T-helper 2 cell treated with Interferon-gamma antibody and Interleukin-4, amounts not matched to agents 100 ng/mL and 5 ng/mL, for 36 hours (primary cell): ENCODE data around the gene CASQ1. TPM values are rescaled to one million over a fixed set of nuclear protein-coding genes. Genes with fewer than 3 reads are reported as not detected.

Experiments used
- intact Hi-C: fragments of 100-400 bp; cut with micrococcal nuclease; formaldehyde crosslinking; loops from one replicate; pipeline ENCODE4 v1.15.1; 2023
- total RNA-seq: library from RNA; stranded (reverse); gene quantifications from 2 replicates; pipeline ENCODE4 v1.2.3, GENCODE V29; 2022

Gene CASQ1
- total RNA-seq, 1 donor from 2014 or later = 0.11 TPM

DNA sequence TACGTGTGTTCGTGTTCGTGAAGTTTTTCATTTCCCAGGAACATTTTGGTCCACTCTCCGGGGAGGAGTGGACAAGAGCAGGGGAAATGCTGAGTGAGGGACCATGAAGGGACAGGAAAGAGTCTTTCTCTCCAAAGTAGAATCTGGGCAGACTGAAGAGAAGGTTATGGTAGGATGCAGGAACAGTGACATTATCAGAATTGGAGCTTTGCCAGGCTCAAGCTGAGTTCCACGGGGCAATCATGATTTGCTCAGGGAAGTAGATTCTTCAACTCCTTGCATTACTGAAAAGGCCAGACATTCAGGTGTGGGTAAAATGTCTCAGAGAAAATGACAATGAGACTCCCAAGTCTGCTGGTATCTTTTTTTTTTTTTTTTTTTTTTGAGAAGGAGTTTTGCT lies 22.4 kb upstream of the CASQ1 start:
- intact Hi-C loops = no loop called here

DNA sequence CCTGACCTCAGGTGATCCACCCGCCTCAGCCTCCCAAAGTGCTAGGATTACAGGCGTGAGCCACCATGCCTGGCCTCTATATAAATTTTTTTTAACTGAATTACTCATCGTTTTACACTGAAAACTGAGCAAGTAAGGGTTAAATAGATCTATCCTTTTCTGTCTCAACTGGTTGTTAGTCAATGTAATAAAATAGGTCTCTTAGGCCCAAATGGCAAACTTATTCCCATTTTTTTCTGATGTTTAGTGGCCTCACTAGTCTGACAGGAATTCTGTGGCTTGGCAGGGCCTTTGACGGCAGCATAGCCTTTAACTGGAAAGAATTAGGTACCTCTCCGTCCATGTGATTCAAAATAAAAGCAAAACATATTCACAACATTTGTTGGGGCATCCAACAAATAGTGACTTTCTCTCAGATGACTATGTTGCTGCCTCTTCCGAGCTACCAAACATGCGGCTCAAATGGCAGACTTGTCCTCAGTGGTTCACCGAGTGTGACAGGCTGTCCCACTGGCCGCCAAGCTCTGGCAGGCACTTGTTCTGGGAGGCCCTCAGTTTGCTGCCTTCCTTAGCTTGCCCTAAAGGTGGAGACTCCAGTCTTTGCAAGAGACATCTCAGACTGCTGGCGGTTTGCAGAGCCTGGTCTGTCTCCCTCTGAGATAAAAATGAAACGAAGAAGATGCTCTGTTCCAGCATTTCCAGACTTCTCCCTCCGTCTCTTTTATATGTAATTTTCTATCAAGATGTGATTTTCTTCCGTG lies 21.6 kb upstream of the CASQ1 start:
- intact Hi-C loops = no loop called here

DNA sequence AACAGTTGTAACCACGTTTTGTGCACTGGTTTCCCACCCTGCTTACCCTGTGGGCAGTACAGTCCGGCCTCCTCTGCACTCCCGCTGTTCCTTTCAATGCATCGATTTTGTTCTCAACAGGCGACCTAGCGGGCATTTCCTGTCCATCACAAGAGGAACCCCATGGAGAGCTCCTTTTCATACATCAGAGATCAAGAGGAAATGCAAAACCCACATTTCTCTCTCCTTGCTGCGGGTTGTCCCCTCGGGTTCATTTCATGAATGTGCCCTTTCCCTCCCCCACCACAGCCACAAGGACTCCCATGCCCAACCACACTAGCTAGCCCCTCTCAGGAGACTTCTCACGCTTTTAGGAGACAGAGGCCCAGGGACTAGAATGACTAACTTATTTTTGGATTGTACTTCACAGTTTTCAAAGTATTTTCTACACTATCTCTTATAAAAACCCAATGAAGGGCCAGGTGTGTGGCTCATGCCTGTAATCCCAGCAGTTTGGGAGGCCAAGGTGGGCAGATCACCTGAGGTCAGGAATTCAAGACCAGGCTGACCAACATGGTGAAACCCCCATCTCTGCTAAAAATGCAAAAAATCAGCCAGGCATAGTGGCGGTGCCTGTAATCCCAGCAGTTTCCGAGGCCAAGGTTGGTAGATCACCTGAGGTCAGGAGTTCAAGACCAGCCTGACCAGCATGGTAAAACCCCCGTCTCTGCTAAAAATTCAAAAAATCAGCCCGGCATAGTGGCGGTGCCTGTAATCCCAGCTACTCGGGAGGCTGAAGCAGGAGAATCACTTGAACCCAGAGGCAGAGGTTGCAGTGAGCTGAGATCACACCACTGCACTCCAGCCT lies 20.6 kb upstream of the CASQ1 start:
- intact Hi-C loops = no loop called here

DNA sequence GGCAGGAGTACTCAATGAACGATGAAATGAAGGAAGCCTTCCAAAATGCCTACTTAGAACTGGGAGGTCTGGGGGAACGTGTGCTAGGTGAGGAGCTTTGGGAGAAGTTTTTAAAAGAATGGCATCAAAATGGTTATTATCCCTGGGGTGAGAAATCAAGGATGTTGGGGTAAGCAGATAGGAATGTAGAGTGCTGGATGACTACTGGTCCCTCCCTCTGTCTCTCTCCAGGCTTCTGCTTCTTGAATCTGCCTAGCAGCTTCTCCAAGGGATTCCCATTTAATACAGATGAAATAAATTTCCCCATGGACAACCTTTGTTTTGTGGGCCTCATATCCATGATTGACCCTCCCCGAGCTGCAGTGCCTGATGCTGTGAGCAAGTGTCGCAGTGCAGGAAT lies 19.0 kb upstream of the CASQ1 start:
- intact Hi-C loops = no loop called here

DNA sequence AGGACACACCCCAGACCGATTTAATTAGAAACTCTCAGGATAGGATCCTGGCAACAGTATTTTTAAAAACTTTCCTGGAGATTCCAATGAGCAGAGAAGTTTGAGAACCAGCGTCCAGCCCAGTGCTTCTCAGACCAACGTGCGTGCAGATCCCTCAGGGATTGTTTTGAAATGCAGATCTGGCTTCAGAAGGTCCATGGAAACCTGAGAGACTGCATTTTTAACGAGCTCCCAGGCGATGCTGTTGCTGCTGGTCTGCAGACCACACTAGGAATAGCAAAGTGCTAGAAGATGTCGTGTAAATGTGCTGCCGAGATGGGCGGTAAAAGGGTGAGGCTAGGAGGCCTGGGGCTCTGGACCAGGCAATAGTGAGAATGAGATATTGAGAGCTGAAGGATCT lies 18.4 kb upstream of the CASQ1 start:
- intact Hi-C loops = no loop called here

DNA sequence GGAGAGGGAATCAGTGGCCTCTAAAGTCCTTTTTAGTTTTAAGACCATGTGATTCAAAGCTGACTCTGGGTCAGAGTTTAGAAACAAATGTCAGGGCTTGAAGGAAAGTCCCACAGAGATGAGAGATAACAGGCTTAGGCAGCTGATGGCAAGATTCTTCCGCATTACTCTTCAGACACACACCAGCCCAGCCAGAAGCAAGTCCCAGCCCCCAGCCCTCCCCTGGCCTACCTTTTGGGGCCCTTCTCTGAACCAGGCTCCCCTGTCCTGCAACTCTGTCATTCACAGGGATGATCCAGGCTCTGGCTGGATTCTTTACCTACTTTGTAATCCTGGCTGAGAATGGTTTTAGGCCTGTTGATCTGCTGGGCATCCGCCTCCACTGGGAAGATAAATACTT lies 13.1 kb upstream of the CASQ1 start:
- intact Hi-C loops = no loop called here

DNA sequence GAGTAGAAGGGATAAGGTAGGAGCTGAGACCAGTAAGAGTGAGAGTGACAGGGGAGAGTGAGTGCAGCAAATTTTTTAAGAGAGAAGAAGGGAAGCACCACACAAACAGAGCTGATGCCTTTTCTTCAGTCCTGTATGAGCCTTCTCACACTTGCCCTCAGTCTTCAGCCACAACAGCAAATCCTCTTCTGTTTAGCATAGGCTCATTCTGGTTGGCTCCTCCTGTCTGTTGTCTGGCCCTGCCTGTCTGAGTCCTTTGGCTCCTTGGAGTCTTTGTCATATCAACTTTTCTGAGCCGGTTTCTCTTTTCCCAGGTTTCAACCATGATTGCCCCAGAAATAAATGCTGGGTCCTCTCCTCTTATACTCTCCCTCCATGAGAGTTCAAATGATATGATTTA lies 12.7 kb upstream of the CASQ1 start:
- intact Hi-C loops = no loop called here

DNA sequence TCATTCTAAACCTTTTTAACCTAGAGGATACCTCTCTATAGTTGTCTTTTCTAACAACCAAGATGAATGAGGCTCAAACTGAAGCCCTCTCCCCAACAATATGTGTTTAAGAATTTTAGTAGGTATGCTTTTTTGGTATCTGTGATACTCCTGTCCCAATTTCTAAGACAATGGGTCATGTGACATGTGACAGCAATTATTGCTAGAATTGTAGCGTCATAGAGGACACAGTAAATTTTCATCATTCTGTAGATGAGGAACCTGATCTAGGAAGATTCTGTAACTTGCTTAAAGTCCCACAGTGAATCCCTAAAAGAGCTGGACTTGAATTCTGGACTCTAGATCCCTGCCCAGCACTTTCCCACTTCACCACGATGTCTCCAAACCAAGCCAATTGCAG lies 11.6 kb upstream of the CASQ1 start:
- intact Hi-C loops = no loop called here

DNA sequence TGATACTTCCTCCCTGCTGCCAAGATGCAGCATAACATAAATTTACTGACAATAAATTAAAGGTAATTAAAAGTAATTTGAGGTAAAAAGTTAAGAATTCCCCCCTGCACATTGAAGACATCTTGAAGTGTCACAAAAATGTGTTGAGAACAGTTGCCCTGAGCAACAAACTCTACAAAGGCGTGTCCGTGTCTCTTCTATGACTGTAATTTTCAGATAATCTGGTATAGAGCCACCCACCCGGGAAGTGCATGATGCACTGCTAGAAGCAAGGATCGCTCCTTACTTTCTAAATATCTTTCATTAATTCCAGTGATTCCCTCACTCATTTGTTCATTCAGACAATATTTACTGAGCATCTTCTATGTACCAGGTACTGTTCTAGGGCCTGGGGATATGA lies 11.0 kb upstream of the CASQ1 start:
- intact Hi-C loops = no loop called here

DNA sequence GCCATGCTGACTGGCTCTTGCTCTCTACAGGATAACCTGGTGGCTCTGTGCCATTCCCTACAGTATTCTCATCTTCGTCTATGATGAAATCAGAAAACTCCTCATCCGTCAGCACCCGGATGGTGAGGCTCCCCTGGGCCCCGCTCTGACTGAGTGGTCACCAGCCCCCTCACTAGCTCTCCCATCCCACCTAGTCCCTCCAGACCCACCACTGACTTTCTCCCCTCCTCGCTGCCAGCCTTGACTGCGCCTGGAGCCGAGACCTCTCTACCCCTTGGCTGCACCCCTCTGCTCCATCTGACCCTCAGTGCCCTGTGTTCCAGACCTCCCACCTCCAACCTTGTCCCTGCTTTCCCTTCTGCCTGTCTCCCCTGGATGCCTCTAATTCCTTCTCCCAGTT lies 4.1 kb upstream of the CASQ1 start:
- intact Hi-C loops = no loop called here

DNA sequence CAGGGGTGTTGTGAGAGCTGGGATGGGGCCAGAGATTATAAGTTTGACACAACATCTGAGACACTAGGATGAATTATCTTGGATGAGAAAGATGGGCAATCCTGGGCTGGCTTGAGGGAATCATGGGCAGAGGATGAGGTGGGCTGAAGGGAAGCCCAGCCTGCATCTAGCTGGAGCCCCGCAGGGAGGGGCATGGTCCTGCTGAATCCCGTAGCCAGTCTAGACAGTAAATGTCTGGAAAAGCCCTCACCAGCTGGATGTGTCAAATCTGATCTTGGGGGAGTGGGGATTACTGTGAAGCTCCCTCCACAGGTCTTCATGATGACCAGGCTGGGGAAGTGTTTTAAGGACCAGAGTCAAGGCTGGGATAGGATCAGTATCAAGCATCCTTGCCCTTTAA lies 3.6 kb upstream of the CASQ1 start:
- intact Hi-C loops = no loop called here

DNA sequence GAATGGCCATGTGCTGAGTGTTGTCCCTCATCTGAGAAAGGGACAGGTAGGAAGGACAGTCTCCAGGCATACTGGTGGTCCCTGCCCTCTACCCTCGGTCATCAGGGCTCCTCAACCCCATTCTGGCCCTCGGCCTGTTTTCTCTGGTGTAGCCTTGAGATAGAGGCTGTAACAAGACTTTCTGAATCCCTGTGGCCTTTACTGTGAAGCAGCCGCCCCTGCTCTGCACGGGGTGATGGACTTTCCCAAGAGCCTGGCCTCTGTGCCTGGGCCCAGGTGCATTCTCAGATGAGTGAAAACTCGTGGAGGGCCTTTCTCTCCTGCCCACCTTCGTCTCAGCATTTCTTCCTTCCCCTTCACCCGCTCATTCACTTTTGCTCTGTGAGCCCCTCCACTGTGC lies 3.0 kb upstream of the CASQ1 start:
- intact Hi-C loops = no loop called here

DNA sequence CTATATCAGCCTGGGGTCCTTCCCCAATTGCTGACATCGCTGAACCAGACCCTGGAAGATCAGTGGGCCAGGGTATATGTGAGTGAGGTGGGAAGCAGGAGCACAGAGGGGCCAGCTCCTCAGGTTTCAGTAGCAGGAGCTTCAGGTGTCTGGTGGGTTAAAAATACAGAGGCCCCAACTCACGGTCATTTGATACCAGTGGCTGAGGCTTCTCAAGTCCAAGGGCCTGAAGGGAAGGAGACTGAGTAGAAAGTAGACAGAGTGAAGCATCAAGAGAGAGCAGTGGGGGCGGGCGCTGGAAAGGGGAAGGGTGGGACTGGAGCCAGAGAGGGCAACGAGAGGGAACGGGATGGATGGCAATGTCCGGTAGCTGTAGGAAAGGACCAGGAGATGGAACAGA lies 2.0 kb upstream of the CASQ1 start:
- intact Hi-C loops = no loop called here

DNA sequence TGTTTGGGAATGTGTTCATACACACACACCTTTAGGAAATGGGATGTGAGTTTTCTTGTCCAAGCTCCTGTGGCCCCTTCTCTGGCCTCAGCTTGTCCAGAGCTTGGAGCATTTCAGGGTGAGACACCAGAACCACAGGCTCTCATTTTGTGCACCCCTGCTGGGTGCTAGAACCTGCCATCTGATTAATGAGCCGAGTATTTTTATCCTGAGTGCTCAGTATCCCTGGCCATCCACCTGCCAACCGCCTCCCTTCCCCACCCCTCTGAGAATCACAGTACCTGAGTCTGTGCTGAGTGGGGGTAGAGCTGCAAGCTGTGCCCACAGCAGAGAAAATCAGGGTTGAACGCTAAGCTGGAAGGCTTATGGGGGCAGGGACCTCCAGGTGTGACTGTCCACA lies 1.4 kb downstream of the CASQ1 start:
- intact Hi-C loops = loop anchor here (2.0 to 5.0 kb wide), 3 partner anchors 61 to 415 kb away; no protein-coding TSS in a partner anchor

DNA sequence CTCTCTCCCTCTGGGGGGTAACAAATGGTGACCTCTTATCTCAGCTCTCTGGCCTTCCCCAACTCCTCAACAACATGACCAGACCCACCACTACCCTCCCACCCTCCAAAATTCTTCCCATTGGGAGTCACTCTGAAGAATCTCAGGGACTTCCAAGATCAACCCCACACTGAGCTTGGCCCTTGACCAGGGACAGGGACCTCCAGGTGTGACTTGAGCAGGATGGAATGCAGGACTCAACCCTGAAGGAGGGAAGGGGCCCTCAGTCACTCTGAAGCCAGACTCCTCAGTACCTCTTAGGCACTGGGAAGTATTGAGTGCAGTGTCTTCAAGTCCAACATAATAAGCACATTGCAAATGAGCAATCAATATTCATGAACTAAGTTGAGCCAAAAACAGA lies 1.9 kb downstream of the CASQ1 start:
- intact Hi-C loops = loop anchor here (2.0 to 5.0 kb wide), 3 partner anchors 61 to 415 kb away; no protein-coding TSS in a partner anchor

DNA sequence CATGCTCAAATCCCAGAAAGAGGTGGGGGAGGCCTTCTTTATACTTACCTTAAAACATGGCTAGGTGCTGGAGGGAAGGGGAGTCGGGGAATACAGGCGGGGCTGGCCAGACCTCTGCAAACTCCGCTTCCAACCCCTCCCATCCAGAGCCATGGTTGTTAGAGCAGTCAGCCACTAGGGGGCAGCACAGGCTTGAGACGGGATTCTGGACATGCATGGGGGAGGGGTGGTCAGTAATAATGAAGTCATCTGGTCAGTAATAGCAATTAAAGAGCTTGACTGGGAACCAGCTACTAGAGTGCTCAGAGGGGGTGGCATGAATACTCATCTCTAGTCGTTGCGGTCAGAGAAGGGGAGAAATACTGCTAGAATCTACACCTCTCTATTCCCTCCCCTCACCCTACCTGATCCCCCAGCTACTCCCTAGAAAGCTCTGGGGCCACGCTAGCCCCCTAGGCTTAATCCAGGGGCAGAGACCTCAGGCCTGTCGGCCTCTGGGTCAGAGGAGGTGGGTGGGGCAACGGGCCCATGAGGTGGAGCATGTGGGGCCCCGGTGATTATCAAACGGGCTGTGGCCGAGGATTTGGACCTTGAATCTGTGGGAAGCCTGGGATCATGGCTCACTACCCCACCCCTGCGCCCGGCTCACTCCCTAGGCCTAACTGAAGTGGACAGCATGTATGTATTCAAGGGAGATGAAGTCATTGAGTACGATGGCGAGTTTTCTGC lies 2.9 kb downstream of the CASQ1 start:
- intact Hi-C loops = loop anchor here (1.0 to 5.0 kb wide), 5 partner anchors 60 to 414 kb away; no protein-coding TSS in a partner anchor

DNA sequence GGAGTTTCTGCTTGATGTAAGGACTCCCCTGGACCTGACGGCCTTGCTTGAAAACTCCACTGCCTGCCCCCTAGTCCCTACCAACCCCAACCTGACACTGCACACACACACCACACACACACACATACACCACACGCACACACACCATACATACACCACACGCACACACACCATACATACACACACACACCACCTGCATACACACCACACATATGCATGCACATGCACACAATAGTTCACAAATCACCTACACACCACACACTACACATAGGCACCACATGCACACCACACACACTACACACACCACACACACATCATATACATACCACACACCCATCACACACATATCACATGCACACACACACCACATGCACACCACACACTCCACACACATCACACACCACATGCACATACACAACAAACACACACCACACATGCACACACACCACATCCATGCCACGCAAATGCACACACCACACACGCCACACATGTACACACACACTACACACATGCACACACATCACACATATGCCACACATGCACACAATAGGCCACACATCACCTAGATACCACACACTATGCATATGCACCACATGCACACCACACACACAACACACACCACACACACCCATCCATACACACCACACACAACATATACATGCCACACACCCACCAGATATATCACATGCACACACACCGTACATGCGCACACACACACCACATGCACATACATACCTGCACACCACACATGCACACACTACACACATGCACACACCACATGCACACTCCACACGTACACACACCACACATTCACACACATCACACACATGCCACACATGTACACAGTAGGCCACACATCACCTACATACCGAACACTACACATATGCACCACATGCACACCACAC lies 3.7 kb downstream of the CASQ1 start:
- intact Hi-C loops = loop anchor here (1.0 to 5.0 kb wide), 5 partner anchors 59 to 413 kb away; no protein-coding TSS in a partner anchor

DNA sequence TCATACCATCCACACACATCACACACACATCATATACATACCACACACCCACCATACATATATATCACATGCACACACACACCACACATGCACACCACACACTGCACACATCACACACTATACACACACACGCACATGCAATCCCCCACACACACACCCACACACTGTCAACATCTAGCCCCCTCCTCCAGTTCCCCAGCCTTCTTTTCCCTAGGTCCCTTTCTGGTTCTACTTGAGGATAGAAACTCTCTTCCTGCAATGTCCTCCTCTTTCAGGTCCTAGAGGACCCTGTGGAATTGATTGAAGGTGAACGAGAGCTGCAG lies 4.3 kb downstream of the CASQ1 start:
- intact Hi-C loops = loop anchor here (5.0 kb wide), 1 partner anchor 92 kb away; no protein-coding TSS in a partner anchor

DNA sequence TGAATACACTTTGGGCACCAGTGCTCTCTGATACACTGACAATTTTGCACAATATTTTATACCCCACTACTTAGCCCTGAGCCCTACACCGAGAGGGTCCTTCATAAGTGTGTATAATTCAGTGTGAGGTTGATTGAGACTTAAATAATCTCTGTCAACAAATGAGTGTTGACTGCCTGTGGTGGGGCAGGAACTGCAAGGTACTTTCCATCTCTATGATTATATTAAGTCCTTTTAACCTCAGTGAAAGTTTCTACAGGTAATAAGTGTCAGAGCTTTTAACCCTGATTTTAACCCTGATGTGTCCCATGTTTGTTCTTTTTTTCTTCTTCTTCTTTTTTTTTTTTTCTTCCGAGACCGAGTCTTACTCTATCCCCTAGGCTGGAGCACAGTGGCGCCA lies 5.8 kb downstream of the CASQ1 start:
- intact Hi-C loops = no loop called here

DNA sequence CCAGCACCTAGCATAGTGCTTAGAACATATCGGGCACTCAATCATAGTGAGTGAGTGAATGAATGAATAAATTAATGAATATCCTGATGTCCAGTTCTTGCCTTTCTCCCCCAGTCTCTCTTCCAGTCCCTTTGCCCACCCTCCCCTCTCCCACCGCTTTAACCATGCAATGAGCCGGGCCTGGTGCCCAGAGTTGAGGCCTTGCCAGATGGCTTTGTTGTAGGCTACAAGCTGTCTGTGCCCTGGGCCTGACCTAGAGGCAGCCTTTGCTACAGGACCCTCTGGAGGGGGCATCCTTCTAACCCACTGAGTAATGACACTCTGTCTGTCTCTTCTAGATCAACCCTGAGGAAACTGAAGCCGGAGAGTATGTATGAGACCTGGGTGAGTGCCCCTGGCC lies 6.9 kb downstream of the CASQ1 start:
- intact Hi-C loops = no loop called here

DNA sequence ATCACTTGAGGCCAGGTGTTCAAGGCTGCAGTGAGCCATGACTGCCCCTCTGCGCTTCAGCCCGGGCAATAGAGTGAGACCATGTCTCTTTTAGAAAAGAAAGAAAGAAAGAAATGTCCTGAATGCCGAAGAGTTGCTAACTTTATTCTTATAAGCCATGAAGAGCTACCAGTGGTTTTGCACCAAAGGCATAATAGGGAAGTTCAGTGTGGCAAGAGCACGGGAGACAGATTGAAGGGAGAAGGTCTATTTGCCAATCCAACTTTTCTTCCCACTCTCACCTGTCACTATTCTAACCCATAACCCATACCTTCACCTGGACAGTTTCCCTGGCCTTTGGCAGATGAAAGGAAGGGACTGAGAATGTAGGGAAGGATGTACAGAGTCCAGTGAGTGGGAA lies 10.4 kb downstream of the CASQ1 start:
- intact Hi-C loops = no loop called here
